ENCODE results near the gene GALNT8. TPM values are rescaled to one million over a fixed set of nuclear protein-coding genes. Genes with fewer than 3 reads are reported as not detected.
"Not testable (repeated sequence)": the region's sequence is repeated elsewhere in the genome, so short reads cannot be mapped to it uniquely, and the experiment has no call there.

GALNT8 gene
- polyA plus RNA-seq, 2 donors = 0.05 to 0.08 TPM

DNA sequence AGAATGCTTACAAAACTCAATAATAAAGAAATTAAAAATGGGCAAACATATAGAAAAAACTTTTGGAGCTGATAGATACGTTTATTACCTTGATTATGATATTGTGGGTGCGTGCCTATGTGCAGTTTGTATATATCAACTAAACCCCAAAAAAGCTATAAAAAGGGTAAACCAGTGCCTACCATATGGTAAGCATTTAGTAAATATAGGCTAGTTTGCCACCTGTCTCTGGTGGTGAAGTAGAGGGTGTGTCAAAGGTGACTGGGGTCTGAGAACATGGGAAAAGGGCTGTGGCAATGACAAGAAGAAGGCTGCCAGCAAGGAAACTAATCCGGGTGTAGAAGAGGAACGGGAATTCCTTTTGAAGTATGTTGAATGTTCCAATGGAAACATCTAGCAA, 18.3 kb downstream of the GALNT8 start:
- Histone ChIP-seq H3K9me3 (ENCODE audit: control insufficient read depth in 2 of 2, insufficient read depth in 1 of 2, low read depth in 1 of 2, low read length in 1 of 2) (no peaks in the 10 kb centered on the region), H3K36me3 (ENCODE audit: control insufficient read depth in 2 of 2, insufficient read depth in 2 of 2, low read length in 1 of 2) (no peaks in the 10 kb centered on the region), H3K27ac (ENCODE audit: low read depth in 2 of 2, low read length in 1 of 2) (no peak overlapping the region), H3K4me1 (ENCODE audit: control insufficient read depth in 2 of 2, insufficient read depth in 2 of 2, low read length in 1 of 2) (no peaks in the 10 kb centered on the region), H3K4me3 (ENCODE audit: low read depth in 1 of 2, low read length in 2 of 2) (no peak overlapping the region), H3K27me3 (ENCODE audit: control insufficient read depth in 1 of 2, insufficient read depth in 2 of 2, low read length in 2 of 2) (peaks cover 2 to 3% of the 10 kb centered on the region in 2 donors)
- 87 to 88% methylated on average over 4 of the region's 4 CpGs for WGBS, 2 donors

DNA sequence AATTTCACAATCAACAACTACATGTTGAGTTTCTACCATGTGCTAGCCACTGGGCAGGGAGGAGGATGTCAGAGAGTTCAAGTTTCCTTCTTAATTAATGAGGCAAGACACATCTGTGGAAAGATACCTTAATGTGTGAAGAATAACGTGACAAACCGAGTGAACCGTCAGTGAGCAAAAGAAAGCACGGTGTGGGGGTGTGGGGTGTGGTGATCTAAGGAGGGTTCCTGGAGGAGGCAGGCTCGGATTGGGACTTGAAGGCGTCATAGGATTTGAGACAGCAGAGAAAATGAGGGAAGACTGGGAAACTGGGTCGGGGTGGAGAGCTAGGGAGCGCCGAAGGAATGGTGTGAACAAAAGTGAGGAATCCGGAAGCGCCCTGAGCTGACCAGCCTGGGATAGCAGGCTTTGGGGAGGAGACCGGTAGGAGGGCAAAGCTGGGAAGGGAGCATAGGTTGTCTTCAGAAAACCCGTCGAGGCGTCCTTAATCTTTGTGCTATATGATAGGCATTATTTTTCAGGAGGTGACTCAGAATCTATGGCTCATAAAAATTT, 22.3 kb downstream of the GALNT8 start:
- H3K9me3 ChIP-seq (ENCODE audit: control insufficient read depth in 2 of 2, insufficient read depth in 1 of 2, low read depth in 1 of 2, low read length in 1 of 2) = no peaks in the 10 kb centered on the region
- H3K4me3 ChIP-seq (ENCODE audit: low read depth in 1 of 2, low read length in 2 of 2) = no peak overlapping the region
- 80% methylated on average over 15 of the region's 15 CpGs for WGBS, 2 donors
- H3K4me1 ChIP-seq (ENCODE audit: control insufficient read depth in 2 of 2, insufficient read depth in 2 of 2, low read length in 1 of 2) = no peaks in the 10 kb centered on the region
- no peak overlapping the region for H3K27ac ChIP-seq (ENCODE audit: low read depth in 2 of 2, low read length in 1 of 2)
- H3K27me3 ChIP-seq (ENCODE audit: control insufficient read depth in 1 of 2, insufficient read depth in 2 of 2, low read length in 2 of 2) = peaks cover 2 to 5% of the 10 kb centered on the region in 2 donors
- H3K36me3 ChIP-seq (ENCODE audit: control insufficient read depth in 2 of 2, insufficient read depth in 2 of 2, low read length in 1 of 2) = no peaks in the 10 kb centered on the region

DNA sequence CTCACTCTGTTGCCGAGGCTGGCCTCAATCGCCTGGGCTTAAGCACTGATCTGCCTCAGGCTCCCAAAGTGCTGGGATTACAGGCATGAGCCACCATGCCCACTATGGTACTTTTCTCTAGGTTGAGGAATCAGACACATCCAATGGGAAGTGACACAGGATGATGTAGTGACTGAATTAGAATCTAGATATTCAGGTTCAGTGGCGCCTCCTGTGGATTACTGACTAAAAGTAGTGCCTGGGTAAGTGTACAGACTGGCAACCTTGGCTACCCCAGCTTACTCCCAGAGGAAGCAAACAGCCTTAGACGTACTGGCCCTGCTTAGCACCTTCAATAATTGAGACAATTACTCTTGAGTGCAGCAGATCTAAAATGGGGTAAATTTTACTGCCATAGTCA, 22.8 kb downstream of the GALNT8 start:
- Histone ChIP-seq H3K4me1 (ENCODE audit: control insufficient read depth in 2 of 2, insufficient read depth in 2 of 2, low read length in 1 of 2) (no peaks in the 10 kb centered on the region), H3K27me3 (ENCODE audit: control insufficient read depth in 1 of 2, insufficient read depth in 2 of 2, low read length in 2 of 2) (peaks cover 2 to 5% of the 10 kb centered on the region in 2 donors), H3K27ac (ENCODE audit: low read depth in 2 of 2, low read length in 1 of 2) (no peak overlapping the region), H3K36me3 (ENCODE audit: control insufficient read depth in 2 of 2, insufficient read depth in 2 of 2, low read length in 1 of 2) (no peaks in the 10 kb centered on the region), H3K4me3 (ENCODE audit: low read depth in 1 of 2, low read length in 2 of 2) (no peak overlapping the region), H3K9me3 (ENCODE audit: control insufficient read depth in 2 of 2, insufficient read depth in 1 of 2, low read depth in 1 of 2, low read length in 1 of 2) (no peaks in the 10 kb centered on the region)
- WGBS, 2 donors = 81 to 87% methylated on average over 4 of the region's 4 CpGs

DNA sequence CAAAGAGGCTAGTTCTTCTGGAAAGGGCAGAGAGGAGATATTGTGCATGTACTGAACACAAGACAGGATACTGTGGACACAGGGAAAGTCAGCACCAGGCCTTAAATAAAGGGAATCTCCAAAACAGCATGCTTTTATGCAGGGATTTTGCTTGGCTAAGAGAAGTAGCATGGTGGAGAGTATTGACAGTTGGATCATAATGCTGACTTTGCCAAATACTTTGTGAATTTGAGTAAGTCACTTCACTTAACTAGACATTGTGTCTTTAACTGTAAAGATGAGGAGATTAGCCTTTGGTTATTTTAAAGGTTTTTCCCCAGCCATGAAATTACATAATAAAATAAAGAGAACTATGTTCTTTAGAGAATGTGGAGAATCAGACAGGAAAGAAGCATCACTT, 24.5 kb downstream of the GALNT8 start:
- Histone ChIP-seq H3K27ac (ENCODE audit: low read depth in 2 of 2, low read length in 1 of 2) (no peak overlapping the region), H3K4me3 (ENCODE audit: low read depth in 1 of 2, low read length in 2 of 2) (no peak overlapping the region), H3K9me3 (ENCODE audit: control insufficient read depth in 2 of 2, insufficient read depth in 1 of 2, low read depth in 1 of 2, low read length in 1 of 2) (no peaks in the 10 kb centered on the region), H3K36me3 (ENCODE audit: control insufficient read depth in 2 of 2, insufficient read depth in 2 of 2, low read length in 1 of 2) (no peaks in the 10 kb centered on the region), H3K4me1 (ENCODE audit: control insufficient read depth in 2 of 2, insufficient read depth in 2 of 2, low read length in 1 of 2) (no peaks in the 10 kb centered on the region), H3K27me3 (ENCODE audit: control insufficient read depth in 1 of 2, insufficient read depth in 2 of 2, low read length in 2 of 2) (peaks cover 0 to 5% of the 10 kb centered on the region in 2 donors)

DNA sequence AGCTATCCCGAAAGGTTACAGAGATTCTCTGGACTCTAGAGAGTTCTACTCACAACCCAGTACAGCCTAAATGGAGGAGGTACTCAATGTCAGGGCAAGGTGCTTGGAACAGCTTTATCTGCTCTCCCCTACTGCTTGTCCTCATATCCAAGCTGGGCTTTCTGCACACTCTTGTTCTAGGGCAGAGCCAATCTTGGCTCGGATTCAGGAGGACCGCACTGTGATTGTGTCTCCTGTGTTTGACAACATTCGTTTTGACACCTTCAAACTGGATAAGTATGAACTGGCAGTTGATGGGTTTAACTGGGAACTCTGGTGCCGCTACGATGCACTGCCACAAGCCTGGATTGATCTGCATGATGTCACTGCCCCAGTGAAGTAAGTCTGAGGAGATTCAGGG, 25.0 kb downstream of the GALNT8 start:
- no peaks in the 10 kb centered on the region for H3K9me3 ChIP-seq (ENCODE audit: control insufficient read depth in 2 of 2, insufficient read depth in 1 of 2, low read depth in 1 of 2, low read length in 1 of 2)
- H3K4me3 ChIP-seq (ENCODE audit: low read depth in 1 of 2, low read length in 2 of 2) = no peak overlapping the region
- no peaks in the 10 kb centered on the region for H3K36me3 ChIP-seq (ENCODE audit: control insufficient read depth in 2 of 2, insufficient read depth in 2 of 2, low read length in 1 of 2)
- peaks cover 0 to 5% of the 10 kb centered on the region in 2 donors for H3K27me3 ChIP-seq (ENCODE audit: control insufficient read depth in 1 of 2, insufficient read depth in 2 of 2, low read length in 2 of 2)
- no peak overlapping the region for H3K27ac ChIP-seq (ENCODE audit: low read depth in 2 of 2, low read length in 1 of 2)
- H3K4me1 ChIP-seq (ENCODE audit: control insufficient read depth in 2 of 2, insufficient read depth in 2 of 2, low read length in 1 of 2) = no peaks in the 10 kb centered on the region
- WGBS, 2 donors = 88% methylated on average over 6 of the region's 6 CpGs

DNA sequence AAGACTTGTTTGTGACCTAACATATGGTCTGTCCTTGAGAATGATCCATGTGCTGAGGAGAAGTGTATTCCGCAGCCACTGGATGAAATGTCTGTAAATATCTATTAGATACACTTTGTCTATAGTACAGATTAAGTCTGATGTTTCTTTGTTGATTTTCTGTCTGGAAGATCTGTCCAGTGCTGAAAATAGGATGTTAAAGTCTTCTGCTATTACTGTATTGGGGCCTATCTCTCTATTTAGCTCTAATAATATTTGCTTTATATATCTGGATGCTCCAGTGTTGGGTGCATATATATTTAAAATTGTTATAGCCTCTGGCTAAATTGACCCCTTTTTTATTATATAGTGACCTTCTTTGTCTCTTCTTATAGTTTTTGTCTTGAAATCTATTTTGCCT, 31.5 kb downstream of the GALNT8 start:
- not testable (repeated sequence) for H3K36me3 ChIP-seq (ENCODE audit: control insufficient read depth in 2 of 2, insufficient read depth in 2 of 2, low read length in 1 of 2); H3K9me3 ChIP-seq (ENCODE audit: control insufficient read depth in 2 of 2, insufficient read depth in 1 of 2, low read depth in 1 of 2, low read length in 1 of 2); H3K27me3 ChIP-seq (ENCODE audit: control insufficient read depth in 1 of 2, insufficient read depth in 2 of 2, low read length in 2 of 2); H3K4me3 ChIP-seq (ENCODE audit: low read depth in 1 of 2, low read length in 2 of 2); H3K27ac ChIP-seq (ENCODE audit: low read depth in 2 of 2, low read length in 1 of 2); H3K4me1 ChIP-seq (ENCODE audit: control insufficient read depth in 2 of 2, insufficient read depth in 2 of 2, low read length in 1 of 2)
- WGBS, 2 donors = 88 to 90% methylated on average over 1 of the region's 1 CpG

DNA sequence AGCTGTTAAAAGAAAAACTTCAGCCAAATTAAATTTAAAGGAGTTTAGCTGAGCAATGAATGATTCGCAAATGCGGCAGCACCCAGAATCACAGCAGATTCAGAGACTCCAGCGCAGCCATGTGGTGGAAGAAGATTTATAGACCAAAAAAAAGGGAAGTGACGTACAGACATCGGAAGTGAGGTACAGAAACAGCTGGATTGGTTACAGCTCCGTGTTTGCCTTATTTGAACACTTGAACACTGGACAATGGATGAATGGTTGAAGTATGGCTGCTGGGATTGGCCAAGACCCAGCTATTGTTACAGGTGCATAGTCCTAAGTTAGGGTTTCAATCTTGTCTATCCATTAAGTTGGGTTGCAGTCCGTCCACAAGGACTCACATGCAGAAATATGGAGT, 42.6 kb downstream of the GALNT8 start:
- Histone ChIP-seq H3K27ac (ENCODE audit: low read depth in 2 of 2, low read length in 1 of 2) (no peak overlapping the region), H3K9me3 (ENCODE audit: control insufficient read depth in 2 of 2, insufficient read depth in 1 of 2, low read depth in 1 of 2, low read length in 1 of 2) (no peaks in the 10 kb centered on the region), H3K36me3 (ENCODE audit: control insufficient read depth in 2 of 2, insufficient read depth in 2 of 2, low read length in 1 of 2) (no peaks in the 10 kb centered on the region), H3K4me1 (ENCODE audit: control insufficient read depth in 2 of 2, insufficient read depth in 2 of 2, low read length in 1 of 2) (no peaks in the 10 kb centered on the region), H3K27me3 (ENCODE audit: control insufficient read depth in 1 of 2, insufficient read depth in 2 of 2, low read length in 2 of 2) (peaks cover 0 to 3% of the 10 kb centered on the region in 2 donors), H3K4me3 (ENCODE audit: low read depth in 1 of 2, low read length in 2 of 2) (no peak overlapping the region)
- 78 to 81% methylated on average over 7 of the region's 7 CpGs for WGBS, 2 donors

DNA sequence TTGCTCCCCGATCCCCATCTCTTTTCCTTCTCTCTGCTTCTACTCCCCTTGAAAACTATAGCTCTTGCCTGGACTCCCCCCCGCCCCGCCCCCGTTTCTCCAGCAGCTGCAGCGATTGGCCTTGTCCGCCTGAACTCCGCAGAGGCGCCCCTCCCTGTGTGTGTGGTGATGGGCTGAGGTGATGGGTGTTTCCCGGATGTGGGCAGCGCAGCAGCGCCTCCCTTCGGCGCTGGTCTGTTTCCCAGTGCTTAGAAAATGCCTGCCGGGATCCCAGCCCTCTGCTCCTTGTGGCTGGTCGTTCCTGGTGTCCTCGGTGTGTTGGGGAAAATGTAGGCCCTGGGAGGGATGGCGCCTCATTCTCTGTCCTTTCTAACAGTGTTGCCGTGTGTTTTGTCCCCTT, 43.3 kb downstream of the GALNT8 start:
- H3K4me3 ChIP-seq (ENCODE audit: low read depth in 1 of 2, low read length in 2 of 2) = no peak overlapping the region
- H3K36me3 ChIP-seq (ENCODE audit: control insufficient read depth in 2 of 2, insufficient read depth in 2 of 2, low read length in 1 of 2) = no peaks in the 10 kb centered on the region
- H3K27me3 ChIP-seq (ENCODE audit: control insufficient read depth in 1 of 2, insufficient read depth in 2 of 2, low read length in 2 of 2) = peaks cover 0 to 3% of the 10 kb centered on the region in 2 donors
- WGBS, 2 donors = 28 to 41% methylated on average over 18 of the region's 18 CpGs
- H3K4me1 ChIP-seq (ENCODE audit: control insufficient read depth in 2 of 2, insufficient read depth in 2 of 2, low read length in 1 of 2) = no peaks in the 10 kb centered on the region
- no peaks in the 10 kb centered on the region for H3K9me3 ChIP-seq (ENCODE audit: control insufficient read depth in 2 of 2, insufficient read depth in 1 of 2, low read depth in 1 of 2, low read length in 1 of 2)
- no peak overlapping the region for H3K27ac ChIP-seq (ENCODE audit: low read depth in 2 of 2, low read length in 1 of 2)

DNA sequence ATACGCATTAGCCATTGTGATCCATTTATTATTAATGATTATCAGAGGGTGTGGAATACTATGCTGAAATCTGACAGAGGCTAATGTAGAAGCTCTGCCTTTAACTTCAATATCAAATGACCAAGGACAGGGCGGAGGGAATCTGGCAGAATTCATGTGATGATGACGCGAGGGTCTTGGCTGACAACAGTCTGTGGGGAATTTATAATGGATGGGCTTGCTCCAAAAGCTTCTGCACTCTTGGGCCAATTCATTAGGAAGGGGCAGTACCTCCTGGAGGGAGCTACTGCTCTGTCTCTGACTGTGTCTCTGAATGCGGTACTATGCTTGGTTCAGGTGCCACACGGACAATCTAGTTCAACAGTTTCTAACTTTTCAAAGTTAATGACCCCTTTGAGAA, 46.2 kb downstream of the GALNT8 start:
- H3K27me3 ChIP-seq (ENCODE audit: control insufficient read depth in 1 of 2, insufficient read depth in 2 of 2, low read length in 2 of 2) = peaks cover 0 to 6% of the 10 kb centered on the region in 2 donors
- H3K36me3 ChIP-seq (ENCODE audit: control insufficient read depth in 2 of 2, insufficient read depth in 2 of 2, low read length in 1 of 2) = no peaks in the 10 kb centered on the region
- no peak overlapping the region for H3K27ac ChIP-seq (ENCODE audit: low read depth in 2 of 2, low read length in 1 of 2)
- H3K4me3 ChIP-seq (ENCODE audit: low read depth in 1 of 2, low read length in 2 of 2) = no peak overlapping the region
- H3K9me3 ChIP-seq (ENCODE audit: control insufficient read depth in 2 of 2, insufficient read depth in 1 of 2, low read depth in 1 of 2, low read length in 1 of 2) = no peaks in the 10 kb centered on the region
- no peaks in the 10 kb centered on the region for H3K4me1 ChIP-seq (ENCODE audit: control insufficient read depth in 2 of 2, insufficient read depth in 2 of 2, low read length in 1 of 2)
- 84 to 88% methylated on average over 6 of the region's 6 CpGs for WGBS, 2 donors

DNA sequence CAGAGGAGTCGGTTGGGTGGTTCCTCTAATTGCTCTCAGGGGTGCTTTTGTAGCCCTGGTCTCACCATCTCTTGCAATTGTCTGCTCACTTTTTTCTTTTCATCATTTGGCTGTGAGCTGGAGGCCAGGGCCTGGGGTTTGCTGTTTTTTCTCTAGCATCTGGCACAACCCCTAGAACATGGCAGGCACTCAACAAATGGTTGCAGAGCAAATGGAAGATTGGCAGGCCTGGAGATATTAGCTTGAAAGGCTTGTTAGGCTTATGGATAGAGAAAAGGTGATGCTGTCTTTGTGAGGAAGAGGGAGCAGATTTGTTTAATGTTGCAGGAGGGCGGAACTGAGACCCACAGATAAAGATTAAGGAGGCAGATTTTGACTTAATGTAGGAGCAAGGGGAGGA, 47.0 kb downstream of the GALNT8 start:
- Histone ChIP-seq H3K4me1 (ENCODE audit: control insufficient read depth in 2 of 2, insufficient read depth in 2 of 2, low read length in 1 of 2) (no peaks in the 10 kb centered on the region), H3K27ac (ENCODE audit: low read depth in 2 of 2, low read length in 1 of 2) (no peak overlapping the region), H3K27me3 (ENCODE audit: control insufficient read depth in 1 of 2, insufficient read depth in 2 of 2, low read length in 2 of 2) (peaks cover 0 to 6% of the 10 kb centered on the region in 2 donors), H3K9me3 (ENCODE audit: control insufficient read depth in 2 of 2, insufficient read depth in 1 of 2, low read depth in 1 of 2, low read length in 1 of 2) (no peaks in the 10 kb centered on the region), H3K36me3 (ENCODE audit: control insufficient read depth in 2 of 2, insufficient read depth in 2 of 2, low read length in 1 of 2) (no peaks in the 10 kb centered on the region), H3K4me3 (ENCODE audit: low read depth in 1 of 2, low read length in 2 of 2) (no peak overlapping the region)
- 85 to 94% methylated on average over 2 of the region's 2 CpGs for WGBS, 2 donors

Data from esophagus (tissue), 2 donors.